GM18499 (cell line): ENCODE data around the gene MRPS18A.

Source experiments
- ATAC-seq: cut with Tn5 transposase; IDR thresholded peaks from one replicate; pipeline ENCODE4 v1.9.1; 2021; ENCODE audit warnings: moderate number of reproducible peaks; ENCODE audit not compliant: insufficient read depth, unreplicated experiment

MRPS18A gene

GRCh38 chr6:43687437-43688347 is at the start of gene MRPS18A:
Gene MRPS18A (minus strand): TSS chr6:43687791. CDS start chr6:43687779, 12 bp downstream.
- peak; percentile 66 for ATAC-seq

DNA sequence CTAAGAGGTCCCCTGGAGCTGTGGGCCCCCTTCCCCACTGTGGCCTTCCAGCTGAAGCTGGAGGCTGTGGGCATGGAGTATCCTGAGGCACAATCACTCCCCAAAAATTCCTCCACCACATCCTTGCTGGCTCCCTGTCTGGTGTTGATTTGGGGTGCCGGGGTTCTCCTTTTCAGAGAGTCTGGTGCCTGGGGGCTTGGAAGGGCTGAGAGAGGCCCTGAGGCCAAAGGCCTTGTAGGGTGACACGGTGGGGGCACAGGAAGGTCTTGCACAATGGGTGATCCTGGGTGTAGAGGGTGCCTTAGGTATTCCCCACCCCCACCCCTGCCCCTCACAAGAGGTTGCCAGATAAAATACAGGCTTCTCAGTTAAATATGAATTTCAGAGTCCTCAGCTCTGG is 49.3 kb upstream of the MRPS18A start:
- ATAC-seq = no peak

- ATAC-seq = no peak
These were observed 48.7 kb upstream of the MRPS18A start for GRCh38 chr6:43736211-43736786.

DNA sequence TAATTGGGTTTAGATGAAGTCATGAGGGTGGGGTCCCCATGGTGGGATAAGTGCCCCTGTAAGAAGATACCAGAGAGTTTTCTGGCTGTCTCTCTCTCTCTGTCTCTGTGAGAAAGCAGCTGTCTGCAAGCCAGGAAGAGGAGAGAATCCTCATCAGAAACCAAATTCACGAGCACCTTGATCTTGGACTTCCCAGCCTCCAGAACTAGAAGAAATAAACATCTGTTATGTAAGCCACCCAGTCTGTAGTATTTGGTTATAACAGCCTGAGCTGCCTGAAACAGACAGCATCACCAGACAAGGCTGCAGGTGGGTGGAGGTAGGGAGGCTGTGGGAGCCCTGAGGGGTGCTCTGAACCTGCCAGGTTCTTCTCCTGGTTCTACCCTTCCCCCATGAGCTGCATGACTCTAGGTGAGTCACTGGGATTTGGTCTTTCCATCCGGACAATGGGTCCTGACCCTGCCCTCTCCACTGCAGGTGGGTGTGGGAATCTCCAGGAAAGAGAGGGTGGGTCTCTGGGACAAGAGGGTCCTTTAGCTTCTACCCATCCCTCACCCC is 48.1 kb upstream of the MRPS18A start:
- no peak for ATAC-seq

- ATAC-seq = no peak
These were observed 46.7 kb upstream of the MRPS18A start for GRCh38 chr6:43734294-43734665.

- no peak for ATAC-seq
These were observed 46.1 kb upstream of the MRPS18A start for GRCh38 chr6:43733471-43734293.

DNA sequence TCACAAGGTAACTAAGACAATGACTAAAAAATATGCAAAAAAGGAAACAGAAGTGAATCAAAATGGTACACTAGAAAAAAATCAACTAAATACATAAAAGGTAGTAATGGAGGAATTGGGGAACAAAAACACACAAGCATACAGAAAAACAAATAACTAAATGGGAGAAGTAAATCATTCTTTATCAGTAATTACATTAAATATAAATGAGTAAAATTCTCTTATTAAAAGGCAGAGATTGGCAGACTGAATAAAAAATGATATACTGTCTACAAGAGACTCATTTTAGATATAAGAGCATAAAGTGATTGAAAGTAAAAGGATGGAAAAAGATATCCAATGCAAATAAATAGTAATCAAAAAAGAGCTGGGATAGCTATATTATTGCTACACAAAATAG is 43.0 kb upstream of the MRPS18A start:
- no peak for ATAC-seq

DNA sequence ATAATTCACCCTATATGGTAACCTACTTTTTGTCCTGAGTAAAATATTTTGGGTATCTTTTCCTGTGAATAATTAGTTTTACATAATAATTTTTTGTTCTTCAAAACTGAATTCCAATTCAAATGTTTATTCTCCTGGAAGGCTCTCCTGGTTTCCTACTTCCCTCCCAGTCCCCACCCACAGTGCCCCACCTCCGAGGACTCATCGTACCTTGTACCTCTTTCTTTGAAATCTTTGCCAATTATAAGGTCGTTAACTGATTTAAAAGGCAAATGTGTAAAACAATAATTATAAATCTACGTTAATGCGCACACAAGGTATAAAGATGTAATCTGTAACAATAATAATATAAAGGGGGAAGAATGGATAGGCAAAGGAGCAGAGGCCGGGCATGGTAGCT is 41.9 kb upstream of the MRPS18A start:
- no peak for ATAC-seq

GRCh38 chr6:43728586-43728985 is 41.0 kb upstream of the MRPS18A start:
- no peak for ATAC-seq

GRCh38 chr6:43727634-43728033 is 40.0 kb upstream of the MRPS18A start:
- ATAC-seq = no peak

- ATAC-seq = no peak
These were observed 38.3 kb upstream of the MRPS18A start for GRCh38 chr6:43725643-43726580.

- ATAC-seq = no peak
These were observed 37.5 kb upstream of the MRPS18A start for GRCh38 chr6:43724914-43725642.

- ATAC-seq = no peak
These were observed 36.8 kb upstream of the MRPS18A start for GRCh38 chr6:43724354-43724753.

DNA sequence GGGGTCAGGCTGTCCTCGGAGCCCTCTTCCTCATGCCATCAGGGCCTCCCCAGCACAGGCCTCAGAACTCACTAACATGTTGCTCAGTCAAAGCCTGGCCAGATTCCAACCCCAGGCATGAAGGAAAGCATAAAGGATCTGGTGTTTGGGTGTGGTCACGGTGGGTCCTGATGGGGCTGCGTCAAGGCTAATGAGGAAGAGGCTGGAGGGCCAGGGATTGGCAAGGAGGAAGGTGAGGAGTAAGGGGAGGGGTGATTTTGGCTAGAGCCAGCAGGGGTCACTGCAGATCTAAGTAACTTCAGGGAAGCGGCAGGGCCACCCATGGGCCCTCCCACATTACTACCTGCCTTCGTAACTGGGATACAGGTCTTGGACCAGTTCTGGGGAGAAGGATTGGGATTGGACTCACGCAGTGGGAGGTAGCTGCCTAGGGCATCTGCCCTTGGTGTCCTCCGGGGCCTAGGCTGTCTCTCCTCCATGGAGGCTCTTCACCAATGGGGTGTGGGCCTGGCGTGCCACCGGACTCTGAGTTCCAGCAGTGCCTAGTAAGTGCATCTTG is 36.2 kb upstream of the MRPS18A start:
- peak; percentile 38 for ATAC-seq

DNA sequence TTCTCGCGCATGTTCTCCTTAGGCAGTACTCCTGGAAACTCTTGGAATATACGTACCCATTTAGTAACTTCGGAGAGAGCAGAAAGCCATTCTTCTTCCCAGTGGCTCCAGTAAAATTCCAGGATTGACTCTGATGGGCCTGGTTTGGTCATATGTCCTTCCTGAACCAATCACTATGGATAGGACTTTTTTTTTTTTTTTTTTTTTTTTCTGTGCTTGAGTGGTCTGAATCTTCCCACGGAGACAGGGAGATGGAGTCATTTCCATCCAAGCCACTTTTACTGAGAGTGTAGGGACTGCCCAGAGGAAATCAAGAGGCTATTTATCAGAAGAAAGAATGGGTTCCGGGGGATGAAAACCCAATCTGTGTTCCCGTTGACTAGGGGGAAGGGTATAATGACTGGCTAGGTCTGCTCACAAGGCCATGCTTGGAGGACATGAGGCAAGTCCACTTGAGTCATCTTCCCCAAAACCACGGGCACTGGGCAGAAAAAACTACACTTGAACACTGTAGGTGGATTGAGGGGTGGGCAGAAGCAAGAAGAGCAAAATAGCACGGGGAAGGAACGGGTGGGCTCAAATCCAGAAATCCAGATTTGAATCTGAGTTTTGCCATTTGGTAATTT is 35.4 kb upstream of the MRPS18A start:
- ATAC-seq = no peak

DNA sequence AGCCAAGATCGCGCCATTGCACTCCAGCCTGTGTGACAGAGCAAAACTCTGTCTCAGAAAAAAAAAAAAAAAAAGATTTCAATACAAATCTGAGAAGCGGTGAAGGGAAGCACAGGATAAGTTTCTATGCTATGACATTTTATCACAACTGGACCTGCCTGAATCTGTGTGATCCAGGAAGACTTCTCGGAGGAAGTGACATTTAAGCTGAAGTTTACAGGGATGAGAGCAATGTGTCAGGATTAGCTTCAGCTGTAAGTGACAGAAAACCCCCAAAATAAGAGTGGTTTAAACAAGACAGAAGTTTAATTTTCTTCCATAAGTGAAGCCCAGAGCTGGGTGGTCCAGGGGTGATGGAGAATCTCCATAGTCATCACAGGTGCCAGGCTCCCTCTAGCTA is 33.4 kb upstream of the MRPS18A start:
- ATAC-seq = no peak

DNA sequence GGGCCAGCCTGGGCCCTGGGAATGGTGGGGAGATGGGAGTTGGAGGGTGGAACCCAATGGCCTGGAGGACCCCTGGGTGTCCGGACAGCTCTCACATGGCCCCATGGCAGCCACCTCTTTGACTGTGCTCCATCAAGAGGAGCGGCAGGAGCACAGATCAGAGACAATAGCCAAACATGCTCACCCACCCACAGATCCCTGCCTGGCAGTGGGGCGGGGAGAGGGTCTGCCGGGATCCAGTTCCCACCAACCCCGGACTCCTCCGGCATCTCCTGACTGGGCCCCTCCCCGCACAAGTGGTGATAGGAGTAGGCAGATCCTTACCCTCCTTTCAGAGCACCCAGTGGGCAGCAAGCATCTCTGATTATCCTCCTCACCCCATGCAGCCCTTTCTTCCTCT is 31.9 kb upstream of the MRPS18A start:
- ATAC-seq = no peak

- ATAC-seq = no peak
These were observed 31.0 kb upstream of the MRPS18A start for GRCh38 chr6:43718387-43719105.
